HepG2 (cell line): ENCODE data around the gene DEUP1.

Source experiments
- EP300 ChIP-seq, 3 experiments: sonication (generic) in 1 of 3; formaldehyde crosslinking in 1 of 3; IDR thresholded peaks; 2 replicates each; pipeline versions ENCODE4 v1.5.1 to v1.6.1; 2011 to 2020; ENCODE audit warnings: low read depth in 2 of 3, low read length in 2 of 3, borderline replicate concordance in 1 of 3, improper control_type of control experiment in 1 of 3, mild to moderate bottlenecking in 1 of 3, missing genetic modification reagents in 1 of 3, moderate library complexity in 1 of 3
- MTA1 ChIP-seq: sonication (generic); formaldehyde crosslinking; IDR thresholded peaks from 2 replicates; pipeline ENCODE4 v1.4.0; 2020; ENCODE audit warnings: missing genetic modification reagents, mild to moderate bottlenecking, borderline replicate concordance
- MYC ChIP-seq: sonication (generic); formaldehyde crosslinking; IDR thresholded peaks from 2 replicates; pipeline ENCODE4 v1.9.0; 2021; ENCODE audit warnings: missing genetic modification reagents, borderline replicate concordance
- POLR2A ChIP-seq, 2 experiments: IDR thresholded peaks; 2 replicates each; pipeline ENCODE4 v1.6.1; 2011; ENCODE audit warnings: low read depth in 2 of 2, low read length in 2 of 2, mild to moderate bottlenecking in 1 of 2, moderate library complexity in 1 of 2; ENCODE audit not compliant: insufficient read depth in 1 of 2
- ZNF720 ChIP-seq: sonication (generic); formaldehyde crosslinking; IDR thresholded peaks from 2 replicates; pipeline ENCODE4 v1.4.0; 2020; ENCODE audit warnings: missing genetic modification reagents
- TF ChIP-seq, protein P1 (sequence below): IDR thresholded peaks from 2 replicates; pipeline ENCODE4 v1.6.1; 2016
- TF ChIP-seq, protein P2 (sequence below): sonication (generic); formaldehyde crosslinking; IDR thresholded peaks from 2 replicates; pipeline ENCODE4 v1.5.0; 2020; ENCODE audit warnings: mild to moderate bottlenecking, missing genetic modification reagents, moderate library complexity

GRCh38 chr11:93403930-93404329 is 73.4 kb downstream of the DEUP1 start:
- TF ChIP-seq POLR2A (IDR thresholded peaks at IDR 0.05; ENCODE audit: insufficient read depth in 1 of 2, low read depth in 2 of 2, low read length in 2 of 2) (no peak), MYC (no peak), MTA1 (CRISPR knock-in tag) (no peak), EP300 (IDR thresholded peaks at IDR 0.05; ENCODE audit: low read depth in 2 of 2, low read length in 2 of 2) (no peak), EP300 (CRISPR knock-in tag; IDR thresholded peaks at IDR 0.05; ENCODE audit: borderline replicate concordance) (no peak), ZNF720 (CRISPR knock-in tag) (no peak)
- TF ChIP-seq, protein P1, sequence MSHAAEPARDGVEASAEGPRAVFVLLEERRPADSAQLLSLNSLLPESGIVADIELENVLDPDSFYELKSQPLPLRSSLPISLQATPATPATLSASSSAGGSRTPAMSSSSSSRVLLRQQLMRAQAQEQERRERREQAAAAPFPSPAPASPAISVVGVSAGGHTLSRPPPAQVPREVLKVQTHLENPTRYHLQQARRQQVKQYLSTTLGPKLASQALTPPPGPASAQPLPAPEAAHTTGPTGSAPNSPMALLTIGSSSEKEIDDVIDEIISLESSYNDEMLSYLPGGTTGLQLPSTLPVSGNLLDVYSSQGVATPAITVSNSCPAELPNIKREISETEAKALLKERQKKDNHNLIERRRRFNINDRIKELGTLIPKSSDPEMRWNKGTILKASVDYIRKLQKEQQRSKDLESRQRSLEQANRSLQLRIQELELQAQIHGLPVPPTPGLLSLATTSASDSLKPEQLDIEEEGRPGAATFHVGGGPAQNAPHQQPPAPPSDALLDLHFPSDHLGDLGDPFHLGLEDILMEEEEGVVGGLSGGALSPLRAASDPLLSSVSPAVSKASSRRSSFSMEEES (CRISPR knock-in tag): no peak
- TF ChIP-seq, protein P2, sequence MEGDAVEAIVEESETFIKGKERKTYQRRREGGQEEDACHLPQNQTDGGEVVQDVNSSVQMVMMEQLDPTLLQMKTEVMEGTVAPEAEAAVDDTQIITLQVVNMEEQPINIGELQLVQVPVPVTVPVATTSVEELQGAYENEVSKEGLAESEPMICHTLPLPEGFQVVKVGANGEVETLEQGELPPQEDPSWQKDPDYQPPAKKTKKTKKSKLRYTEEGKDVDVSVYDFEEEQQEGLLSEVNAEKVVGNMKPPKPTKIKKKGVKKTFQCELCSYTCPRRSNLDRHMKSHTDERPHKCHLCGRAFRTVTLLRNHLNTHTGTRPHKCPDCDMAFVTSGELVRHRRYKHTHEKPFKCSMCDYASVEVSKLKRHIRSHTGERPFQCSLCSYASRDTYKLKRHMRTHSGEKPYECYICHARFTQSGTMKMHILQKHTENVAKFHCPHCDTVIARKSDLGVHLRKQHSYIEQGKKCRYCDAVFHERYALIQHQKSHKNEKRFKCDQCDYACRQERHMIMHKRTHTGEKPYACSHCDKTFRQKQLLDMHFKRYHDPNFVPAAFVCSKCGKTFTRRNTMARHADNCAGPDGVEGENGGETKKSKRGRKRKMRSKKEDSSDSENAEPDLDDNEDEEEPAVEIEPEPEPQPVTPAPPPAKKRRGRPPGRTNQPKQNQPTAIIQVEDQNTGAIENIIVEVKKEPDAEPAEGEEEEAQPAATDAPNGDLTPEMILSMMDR (CRISPR knock-in tag): no peak
